HG02885 (cell line): ENCODE measurements around the gene NKTR.

Source experiments
- ATAC-seq: cut with Tn5 transposase; IDR thresholded peaks from one replicate; pipeline ENCODE4 v1.9.1; 2021; ENCODE audit warnings: mild to moderate bottlenecking; ENCODE audit not compliant: unreplicated experiment, poor library complexity

Gene NKTR

DNA sequence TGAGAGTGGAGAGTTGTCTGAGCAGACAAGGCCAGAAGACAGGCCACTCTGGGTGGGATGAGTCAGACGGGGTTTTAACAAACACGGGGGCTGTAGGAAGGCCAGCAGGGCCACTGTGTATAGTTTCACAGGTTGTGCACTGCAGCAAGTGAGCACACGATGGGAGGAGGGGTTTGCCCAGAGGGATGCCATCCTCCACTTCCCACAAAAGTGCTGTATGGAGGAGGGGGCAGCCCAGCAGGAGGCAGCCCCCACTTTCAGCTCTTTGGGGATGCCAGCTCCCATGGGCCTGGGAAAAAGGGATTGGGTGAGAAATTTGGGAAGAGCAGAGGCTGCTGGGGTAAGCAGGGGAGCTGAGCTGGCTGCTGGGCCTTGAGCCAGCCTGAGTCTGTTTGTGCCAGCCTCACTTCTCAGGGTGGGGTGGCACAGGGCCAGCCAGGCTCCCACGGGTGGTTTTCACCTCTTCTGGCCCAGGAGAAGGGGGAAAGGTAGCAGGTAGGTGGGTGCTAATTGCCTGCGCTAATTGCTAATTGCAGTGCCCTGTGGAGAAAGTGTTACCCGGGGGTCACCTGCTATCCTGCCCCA is 59.7 kb downstream of the NKTR start:
- no peak for ATAC-seq

DNA sequence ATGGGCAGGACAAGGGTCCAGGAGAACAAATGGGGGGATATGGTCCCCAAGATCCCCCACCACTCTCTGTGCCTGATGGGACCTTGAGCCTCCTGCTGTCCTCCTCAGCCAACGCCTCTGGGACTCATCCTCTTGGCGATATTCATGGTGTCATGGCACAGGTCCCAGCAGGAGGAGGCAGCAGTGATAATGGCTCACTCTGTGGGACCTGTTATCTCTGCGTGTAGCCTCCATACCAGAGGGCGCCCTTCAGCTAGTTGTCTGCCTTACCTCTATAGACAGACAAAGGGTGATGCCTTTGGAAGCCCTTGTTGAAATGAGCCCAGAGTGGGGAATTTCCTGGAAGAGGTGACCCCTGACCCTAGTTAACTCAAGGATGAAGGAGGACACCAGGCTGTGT is 60.4 kb downstream of the NKTR start:
- no peak for ATAC-seq

DNA sequence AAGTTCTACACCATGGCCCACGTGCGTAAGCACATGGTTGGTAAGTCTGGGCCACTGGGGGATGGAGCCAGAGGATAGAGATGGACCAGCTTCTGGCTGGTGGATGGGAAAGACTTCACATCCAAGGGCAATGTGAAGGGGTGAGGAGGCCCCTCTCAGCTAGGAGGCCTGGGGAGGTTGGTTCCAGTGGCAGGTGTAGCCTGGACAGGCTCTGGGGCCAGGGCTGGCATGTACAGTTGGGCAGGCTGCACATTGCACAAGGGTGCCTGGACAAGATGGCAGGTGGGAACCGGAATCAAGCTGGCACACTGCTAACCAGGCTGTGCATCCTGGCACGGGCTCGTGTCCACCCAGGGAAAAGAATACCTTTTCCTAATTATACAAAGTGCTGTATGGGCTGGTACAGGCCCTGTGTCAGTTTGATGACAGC is 61.1 kb downstream of the NKTR start:
- no peak for ATAC-seq

DNA sequence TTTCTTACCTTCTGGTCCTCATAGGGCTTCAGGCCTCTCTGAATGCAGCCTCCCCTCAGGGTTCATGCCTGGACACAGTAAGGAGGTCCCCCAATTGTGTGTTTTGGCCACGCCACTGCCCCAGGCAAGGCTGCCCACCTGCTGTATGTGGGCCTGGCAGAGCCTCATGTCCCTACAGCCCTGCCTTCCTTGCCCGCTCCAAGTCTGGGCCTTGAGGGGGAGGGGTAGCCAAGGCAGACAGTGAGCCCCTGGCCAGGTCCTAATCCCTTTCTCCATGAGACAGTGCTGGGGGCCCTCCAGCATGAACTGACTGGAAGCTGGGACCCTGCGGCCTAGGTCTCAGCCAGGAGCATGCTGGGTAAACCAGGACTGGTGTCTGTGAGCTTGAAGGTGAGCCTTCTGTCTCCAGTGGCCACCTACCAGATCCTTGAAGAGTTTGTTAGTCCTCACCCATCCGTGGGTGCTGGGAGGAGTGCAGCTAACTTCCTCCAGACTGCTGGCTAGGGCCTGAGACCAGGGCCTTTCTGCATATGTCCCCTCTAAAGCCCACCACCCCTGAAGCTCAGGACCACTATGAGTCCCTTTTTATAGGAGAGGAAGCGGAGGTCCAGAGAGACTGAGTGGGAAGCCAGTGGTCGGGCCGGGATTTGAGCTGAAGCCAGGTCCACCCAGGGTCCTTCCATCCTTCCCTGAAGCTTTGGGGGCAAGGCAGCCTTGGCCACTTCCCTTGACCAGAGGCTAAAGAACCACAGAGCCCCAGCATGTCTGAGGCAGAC is 61.7 kb downstream of the NKTR start:
- no peak for ATAC-seq

DNA sequence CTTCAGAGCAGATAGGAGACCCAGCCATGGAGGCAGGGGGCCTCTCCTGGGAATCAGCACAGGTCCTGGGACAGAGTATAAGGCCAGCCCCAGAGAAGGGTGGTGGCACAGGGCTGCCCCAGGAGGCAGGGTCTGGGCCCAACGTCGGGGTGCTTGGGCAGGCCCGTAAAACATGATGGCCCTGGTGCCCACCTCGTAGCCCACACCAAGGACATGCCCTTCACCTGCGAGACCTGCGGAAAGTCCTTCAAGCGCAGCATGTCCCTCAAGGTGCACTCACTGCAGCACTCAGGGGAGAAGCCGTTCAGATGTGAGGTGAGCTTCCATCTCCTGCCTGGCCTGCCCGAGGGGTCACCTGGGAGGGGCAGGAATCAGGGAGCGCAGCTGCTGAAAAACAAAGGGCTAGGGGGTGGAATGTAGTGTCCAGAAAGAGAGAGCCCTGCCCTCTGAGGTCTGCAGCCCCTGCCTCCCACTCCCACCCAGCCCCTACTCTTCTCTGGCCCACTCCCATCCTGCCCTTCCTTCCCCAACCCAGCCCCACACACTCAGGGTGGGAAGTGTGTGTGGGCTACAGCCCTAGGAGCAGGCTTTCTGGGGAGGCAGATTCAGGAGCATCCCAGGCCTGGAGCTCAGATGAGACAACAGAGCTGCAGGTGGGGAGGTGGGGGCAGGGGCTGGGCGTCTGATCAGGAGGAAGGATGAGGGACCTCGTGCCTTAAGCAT is 62.5 kb downstream of the NKTR start:
- ATAC-seq = no peak

DNA sequence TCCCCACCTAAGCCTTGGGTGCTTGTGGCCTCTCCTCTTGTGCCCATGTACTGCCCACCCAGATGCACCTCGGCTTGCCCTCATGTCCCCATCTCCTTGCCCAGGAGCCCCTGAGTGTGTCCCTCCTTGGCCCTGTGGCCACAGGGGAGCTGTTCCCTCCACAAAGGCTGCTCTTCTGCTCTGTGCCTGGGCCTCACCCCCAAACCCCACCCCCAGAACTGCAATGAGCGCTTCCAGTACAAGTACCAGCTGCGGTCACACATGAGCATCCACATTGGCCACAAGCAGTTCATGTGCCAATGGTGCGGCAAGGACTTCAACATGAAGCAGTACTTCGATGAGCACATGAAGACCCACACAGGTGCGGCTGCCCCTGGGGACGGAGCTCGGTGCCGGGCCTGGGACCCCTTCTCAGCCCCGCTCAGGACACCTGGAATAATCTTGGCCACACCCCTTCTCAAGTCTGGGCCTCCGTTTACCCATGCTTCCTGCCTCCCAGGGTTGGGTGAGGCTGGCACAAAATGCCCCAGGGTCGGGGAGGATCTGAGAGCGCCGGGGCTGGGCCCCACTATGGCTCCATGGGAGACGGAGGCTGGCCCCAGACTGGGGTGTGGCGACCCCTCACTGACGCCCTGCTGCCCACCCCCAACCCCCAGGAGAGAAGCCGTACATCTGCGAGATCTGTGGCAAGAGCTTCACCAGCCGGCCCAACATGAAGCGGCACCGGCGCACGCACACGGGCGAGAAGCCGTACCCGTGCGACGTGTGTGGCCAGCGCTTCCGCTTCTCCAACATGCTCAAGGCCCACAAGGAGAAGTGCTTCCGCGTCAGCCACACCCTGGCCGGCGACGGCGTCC is 63.3 kb downstream of the NKTR start:
- ATAC-seq = no peak

DNA sequence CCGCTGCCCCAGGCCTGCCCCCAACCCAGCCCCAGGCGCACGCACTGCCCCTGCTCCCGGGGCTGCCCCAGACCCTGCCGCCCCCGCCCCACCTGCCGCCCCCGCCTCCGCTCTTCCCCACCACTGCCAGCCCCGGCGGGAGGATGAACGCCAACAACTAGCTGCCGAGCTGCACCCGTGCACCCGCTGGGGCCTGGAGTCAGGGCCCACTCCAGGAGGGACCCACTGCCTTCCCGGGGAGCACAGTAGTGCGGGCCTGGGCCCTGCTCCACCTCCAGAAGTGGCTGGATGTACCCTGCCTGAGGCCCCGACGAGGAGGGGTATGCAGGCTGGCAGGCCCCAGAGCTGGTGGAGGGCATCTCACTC is 63.9 kb downstream of the NKTR start:
- no peak for ATAC-seq

DNA sequence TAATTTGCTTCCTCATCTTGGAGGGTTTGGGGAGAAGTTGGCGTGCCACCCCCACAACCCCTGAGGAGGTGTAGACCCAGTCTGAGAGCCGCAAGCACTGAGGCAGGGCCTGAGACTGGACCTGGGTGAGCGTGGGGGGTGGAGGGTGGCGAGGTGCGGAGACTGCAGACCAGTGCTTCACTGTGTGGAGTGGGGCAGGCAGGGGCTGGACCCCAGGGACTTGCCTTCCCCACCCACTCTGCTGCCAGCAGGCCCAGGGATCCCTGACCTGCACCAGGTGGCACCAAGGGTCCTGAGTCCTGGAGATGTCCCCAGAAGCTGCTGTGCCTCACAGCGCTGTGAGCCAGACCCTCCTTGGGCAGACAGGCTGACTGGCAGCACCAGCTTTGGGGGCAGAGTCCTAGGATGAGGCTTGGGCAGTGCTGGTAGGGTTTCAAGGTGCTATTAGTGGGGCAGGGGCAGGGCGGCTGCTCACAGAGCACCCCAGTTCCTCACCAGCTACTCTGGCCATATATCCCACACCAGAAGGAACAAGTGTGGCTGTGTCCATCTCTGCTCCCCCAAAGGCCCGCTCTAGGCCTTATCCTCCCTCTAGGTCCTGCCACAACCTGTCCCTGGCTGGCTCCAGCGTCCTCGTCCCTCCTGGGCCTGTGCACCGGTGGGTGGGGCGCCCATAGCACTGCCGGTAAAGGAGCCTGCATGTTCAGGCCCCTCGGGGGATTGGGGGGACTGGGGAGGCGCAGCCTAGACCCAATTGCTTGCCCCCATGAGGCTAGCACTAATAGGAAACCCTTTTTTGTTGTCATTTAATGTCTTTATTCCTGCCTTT is 64.8 kb downstream of the NKTR start:
- ATAC-seq = no peak

DNA sequence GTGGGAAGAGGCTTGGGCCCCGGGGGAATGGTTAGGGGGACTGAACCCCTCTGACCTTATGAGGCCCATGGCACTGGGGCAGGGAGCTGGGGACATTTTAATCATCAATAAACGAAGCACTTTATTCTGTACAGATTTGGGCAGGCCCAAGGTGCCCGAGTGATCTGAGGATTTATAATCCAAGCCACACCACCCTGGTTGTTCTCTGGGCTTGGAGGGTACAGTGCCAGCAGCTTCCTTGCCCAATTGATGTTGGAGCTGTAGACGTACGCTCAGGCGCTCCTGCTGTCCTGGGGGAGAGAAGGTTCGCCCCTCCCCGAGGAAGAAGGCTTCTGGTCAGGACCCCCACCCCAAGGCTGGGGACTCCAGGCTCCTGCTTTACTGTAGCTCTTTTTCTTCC is 65.5 kb downstream of the NKTR start:
- no peak for ATAC-seq

DNA sequence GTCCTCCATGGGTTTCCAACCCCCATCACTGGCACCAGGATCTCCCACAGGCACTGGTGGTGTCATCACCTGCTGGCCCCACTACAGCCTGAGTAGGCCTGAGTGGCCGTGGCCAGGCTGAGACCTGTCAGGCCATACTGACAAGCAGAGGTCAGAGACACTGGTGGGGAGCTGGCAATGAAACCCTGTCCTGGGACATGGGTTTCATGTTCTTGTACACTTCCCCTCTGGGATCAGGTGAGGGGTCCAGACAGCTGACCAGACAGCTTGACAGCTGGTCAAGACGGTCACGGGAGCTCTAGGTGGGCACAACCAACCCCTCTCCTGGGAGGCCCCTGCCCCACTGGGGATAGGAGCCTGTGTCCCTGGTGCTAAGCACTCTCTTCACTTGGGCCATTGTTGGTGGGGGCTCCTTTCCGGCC is 66.1 kb downstream of the NKTR start:
- no peak for ATAC-seq

DNA sequence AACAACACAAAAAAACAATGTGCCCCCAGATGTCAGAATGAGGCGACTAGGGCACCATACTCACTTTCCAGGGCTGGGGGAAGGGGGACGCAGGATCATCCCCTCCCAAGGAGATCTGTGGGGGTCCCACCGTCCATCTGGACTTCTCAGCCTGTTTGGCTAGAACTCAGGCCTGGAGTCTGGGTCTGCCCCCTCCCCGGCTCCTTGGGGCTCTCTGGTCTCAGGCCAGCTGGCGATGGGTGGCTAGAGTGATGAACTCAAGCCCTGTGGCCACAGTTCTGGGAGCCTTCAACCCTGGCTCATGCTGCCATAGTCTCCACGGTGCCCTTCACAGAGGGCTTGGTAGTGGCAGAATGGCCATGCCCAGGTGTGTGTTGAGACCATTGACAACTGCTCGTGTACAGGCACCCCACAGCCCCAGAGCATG is 66.6 kb downstream of the NKTR start:
- no peak for ATAC-seq

DNA sequence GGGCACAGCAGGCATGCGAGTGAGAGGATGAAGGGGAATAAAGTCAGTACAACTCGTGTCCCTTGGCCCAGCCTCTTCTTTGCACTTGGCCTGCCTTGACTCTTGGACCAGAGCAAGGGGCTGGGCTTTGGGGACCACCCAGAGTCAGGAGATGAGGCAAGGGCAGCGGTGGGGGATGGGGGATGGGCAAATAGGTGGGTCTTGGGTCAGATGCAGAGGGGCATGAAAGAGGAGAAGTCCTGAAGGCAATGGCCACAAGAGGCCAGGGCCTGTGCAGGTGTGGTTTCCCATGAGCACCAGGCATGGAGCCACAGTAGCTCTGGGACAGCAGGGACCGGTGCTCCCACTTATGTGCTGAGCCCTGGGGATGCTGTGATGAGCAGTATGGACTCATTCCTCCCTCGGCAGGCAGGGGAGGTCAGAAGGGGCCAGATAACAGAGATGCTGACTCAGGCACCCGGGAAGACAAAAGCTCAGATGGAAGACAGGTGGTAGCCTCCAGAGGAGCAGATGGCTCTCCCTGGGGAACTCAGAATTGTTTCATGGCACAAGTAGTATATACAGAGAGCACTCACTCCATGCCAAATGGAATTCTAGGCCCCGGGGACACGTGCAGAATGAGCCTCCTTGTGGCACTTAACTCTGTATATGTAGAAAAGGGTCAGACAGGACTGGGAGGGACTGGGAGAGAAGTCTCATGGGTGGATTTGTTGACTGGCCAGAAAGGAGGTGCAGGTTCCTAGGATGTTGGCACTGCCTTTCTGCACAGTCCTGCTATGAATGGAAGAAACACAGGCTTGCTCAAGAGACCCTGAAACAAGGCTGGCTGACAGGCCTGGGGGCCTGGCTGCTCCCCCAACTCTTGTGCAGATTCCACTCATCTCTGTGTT is 67.3 kb downstream of the NKTR start:
- ATAC-seq = no peak

DNA sequence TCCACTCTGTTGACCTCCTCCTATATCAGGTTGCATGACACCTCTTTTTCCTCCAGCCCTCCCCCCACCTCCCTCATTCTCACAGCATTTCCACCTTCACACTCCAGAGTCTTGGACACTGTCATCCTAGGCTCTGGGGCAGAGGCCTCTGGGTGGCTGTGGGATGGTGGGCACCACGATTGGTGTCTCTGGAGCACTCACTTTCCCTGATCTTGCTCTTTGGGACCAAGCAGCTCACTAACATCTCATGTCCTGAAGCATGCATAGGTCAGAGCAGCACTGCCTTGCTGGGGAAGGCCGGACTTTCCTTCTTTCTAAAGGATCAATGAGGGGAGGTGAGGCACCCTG is 67.9 kb downstream of the NKTR start:
- ATAC-seq = no peak

DNA sequence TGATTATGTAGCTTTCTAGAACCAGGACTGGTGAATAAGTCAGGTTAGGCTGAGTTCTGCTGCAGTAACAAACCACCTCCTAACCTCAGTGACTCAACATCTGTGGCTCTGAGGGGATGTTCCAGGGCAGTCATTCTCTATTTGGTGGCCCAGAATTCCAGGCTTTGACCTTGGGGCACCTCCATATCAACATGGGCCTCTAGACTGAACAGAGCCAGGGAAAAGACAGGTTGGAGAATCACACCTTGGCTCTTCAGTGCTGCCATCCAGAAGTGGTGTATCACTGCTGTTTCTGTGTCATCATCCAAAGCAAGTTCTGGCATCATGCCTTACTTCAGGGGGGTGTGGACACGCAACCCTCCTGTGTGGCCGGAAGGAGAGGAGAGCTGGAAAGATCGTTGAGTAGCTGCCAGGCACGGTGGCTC is 68.3 kb downstream of the NKTR start:
- no peak for ATAC-seq

DNA sequence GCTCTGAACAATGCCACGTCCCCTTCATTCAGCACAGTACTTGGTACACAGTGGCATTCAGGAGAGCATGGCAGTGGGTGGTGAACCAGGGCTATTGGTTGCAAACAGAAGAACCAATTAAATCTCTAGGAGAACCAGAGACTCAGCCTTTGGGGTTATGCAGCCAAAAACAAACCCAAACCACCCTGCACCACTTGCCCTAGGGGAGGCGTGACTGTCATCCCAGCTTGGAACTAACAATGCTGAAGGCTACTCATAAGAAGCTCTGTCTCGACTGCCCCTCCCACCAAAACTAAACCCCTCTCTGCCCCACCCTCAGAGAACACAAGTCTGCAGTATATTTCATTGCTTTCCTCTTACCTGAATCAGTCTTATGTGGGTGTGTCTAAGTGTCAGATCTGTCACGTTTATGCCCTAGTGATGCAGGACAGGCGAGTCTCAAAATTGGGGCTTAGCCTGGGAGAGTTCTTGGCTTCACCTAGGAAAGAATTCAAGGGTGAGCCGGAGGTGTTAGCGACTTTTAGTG is 69.6 kb downstream of the NKTR start:
- ATAC-seq = no peak

DNA sequence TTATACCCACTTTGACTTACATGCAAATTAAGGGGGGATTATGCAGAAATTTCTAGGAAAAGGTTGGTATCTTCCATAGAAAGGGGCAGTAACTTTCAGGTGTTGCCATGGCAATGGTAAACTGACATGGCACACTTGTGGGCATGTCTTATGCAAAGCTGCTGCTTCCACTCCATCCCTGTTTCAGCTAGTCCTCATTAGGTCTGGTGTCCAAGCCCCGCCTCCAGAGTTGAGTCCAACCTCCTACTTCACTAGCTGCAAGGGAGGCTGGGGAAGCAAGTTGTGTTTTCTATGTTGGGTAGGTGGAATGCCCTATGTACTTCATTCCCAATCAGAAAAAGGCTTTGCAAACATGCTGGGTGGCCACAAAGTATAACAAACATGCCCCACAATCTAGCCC is 70.2 kb downstream of the NKTR start:
- ATAC-seq = no peak

DNA sequence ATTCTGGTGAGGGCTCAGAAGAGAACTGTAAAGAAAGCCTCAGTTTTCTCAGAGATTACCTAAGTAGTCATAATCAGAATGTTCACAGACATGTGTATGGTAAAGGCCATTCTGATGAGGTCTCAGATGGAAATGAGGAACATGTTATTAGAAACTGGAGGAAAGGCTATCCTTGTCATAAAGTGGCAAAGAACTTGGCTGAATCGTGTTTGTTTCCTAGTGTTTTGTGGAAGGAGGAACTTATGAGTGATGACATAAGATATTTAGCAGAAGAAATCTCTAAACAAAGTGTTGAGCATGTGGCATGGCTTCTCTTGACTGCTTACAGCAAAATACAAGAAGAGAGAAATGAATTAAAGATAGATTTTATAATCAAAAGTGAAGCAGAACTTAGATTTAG is 72.0 kb downstream of the NKTR start:
- ATAC-seq = no peak

DNA sequence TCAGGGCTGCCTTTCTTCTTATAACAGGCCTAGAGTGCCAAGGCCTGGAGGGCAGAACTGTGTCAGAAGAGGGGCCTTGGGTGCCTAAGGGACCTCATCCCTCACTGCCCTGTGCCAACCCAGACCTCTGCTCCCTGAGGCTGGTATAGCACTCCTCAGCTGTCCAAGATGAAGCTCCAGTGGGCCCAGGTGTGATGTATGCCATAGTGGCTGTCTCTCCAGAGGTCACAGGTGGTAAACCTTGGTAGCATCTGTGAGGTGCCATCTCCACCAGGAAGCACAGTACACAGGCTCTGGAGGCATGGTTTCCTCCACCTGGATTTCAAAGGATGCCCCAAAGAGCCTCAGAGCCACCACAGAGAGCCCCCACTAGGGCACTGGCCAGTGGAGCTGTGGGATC is 72.6 kb downstream of the NKTR start:
- no peak for ATAC-seq

DNA sequence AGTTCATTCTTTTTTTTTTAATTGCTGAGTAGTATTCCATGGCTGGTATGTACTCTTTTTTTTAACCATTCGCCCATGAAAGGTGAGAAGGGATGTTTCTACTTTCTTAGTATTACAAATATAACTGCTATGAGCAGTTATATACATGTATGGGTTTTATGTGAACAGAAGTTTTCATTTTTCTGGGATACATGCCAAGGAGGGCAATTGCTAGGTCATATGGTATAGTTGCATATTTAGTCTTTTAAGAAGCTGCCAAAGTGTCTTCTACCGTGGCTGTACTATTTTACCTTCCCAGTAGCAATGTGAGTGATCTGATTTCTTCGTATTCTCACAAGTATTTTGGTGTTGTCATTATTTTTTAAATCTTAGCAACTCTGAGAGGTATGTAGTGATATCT is 73.7 kb downstream of the NKTR start:
- ATAC-seq = no peak
